ENCODE data around the gene RRAD. TPM values are rescaled to one million over a fixed set of nuclear protein-coding genes. Genes with fewer than 3 reads are reported as not detected.
A peak's percentile ranks its signal among the peaks of the same experiment; 100 is the strongest.

The RRAD gene
- total and polyA plus RNA-seq, 2 of the 4 experiments (the other 2 are of a cell fraction) = 1.3 to 2.1 TPM

- peak; percentile 81 for TF ChIP-seq MAZ (IDR thresholded peaks at IDR 0.05; ENCODE audit: borderline replicate concordance, low read depth, low read length)
- no peak for TF ChIP-seq POLR2A (IDR thresholded peaks at IDR 0.05; ENCODE audit: low read depth, low read length)
Measured at GRCh38 chr16:66926961-66927436, 1.7 kb upstream of the RRAD start (continued).

DNA sequence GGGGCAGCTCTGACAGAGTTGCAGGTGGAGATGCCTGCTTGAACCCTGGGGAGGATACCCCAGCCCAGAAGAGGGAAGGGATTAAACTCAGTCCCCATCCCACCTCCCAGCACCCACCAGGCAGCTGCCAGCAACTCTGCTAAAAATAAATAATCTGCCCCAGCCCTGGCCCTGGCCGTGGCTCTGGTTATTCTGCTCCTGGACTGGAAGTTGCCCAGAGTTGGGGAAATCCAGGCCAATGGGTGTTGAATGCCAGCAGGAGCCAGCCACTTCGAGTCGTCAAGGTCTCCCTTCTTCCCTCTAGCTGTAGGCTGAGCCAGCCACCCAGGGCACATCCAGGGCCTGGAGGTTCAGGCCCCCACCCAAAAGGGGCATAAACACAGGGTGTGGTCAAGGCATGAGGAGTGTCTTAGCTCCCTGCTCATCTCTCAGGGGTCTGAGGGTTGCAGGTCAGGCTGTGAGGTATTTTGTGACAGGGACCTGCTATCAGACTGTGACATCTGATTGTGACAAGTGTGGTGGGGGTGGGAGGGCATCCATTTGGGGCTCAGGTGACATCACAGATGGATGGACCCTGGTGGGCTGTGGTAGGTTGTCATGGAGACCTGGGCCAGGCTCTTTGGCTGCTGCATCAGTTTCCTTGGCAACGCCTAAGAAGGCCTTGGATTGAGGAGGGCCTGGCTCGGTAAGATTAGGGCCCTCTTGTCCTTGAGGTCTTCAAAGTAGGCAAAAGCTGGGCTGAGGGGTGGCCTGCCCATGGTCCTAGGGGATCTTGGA is 1.0 kb upstream of the RRAD start:
- Histone ChIP-seq H4K8ac (ENCODE audit: low read depth in 2 of 2, low read length in 2 of 2) (peak overlapping the region in 1 of 2 experiments; percentile 56; a peak in 2 of 4 replicates), H3K18ac (ENCODE audit: low read depth, low read length) (peak overlapping the region; percentile 26; the same call in 1 of the 2 replicates), H3K9me3 (ENCODE audit: control insufficient read depth, insufficient read depth, low read length) (no peaks in the 10 kb centered on the region), H2AK5ac (ENCODE audit: low read depth, low read length) (peak overlapping the region; percentile 63), H3K4me2 (ENCODE audit: low read depth, low read length) (no peak overlapping the region), H3K9me1 (ENCODE audit: insufficient read depth, low read length) (peaks cover 26% of the 10 kb centered on the region), H3K4me3 (ENCODE audit: insufficient read depth, low read depth, low read length) (no peak overlapping the region), H3K9ac (ENCODE audit: low read depth, low read length) (no peak overlapping the region), H2BK15ac (ENCODE audit: low read depth, low read length) (peak overlapping the region; percentile 15; the same call in 2 of the 3 replicates), H3K4me1 (ENCODE audit: control insufficient read depth, insufficient read depth, low read length) (peaks cover 27% of the 10 kb centered on the region), H3K79me1 (ENCODE audit: low read depth in 1 of 2, low read length in 2 of 2) (no peaks in the 10 kb centered on the region), H2BK5ac (ENCODE audit: low read depth, low read length, poor library complexity, severe bottlenecking) (peak overlapping the region; percentile 54), H3K27ac (ENCODE audit: insufficient read depth, low read length) (no peak overlapping the region), H4K91ac (ENCODE audit: insufficient read depth, low read depth, low read length) (no peak overlapping the region; the same call in 1 of the 2 replicates), H3K27me3 (ENCODE audit: control insufficient read depth, insufficient read depth, low read length) (peaks cover 6% of the 10 kb centered on the region; the same call in 1 of the 2 replicates), H4K5ac (ENCODE audit: low read depth, low read length) (peak overlapping the region; percentile 57; the same call in 1 of the 2 replicates), H3K4ac (ENCODE audit: low read depth, low read length) (peak overlapping the region; percentile 67), H4K20me1 (ENCODE audit: insufficient read depth, low read length) (0 out of 2 replicates have a peak, but pooled peaks cover 4% of the 10 kb centered on the region), H2BK20ac (ENCODE audit: low read depth, low read length) (peak overlapping the region; percentile 65; the same call in 1 of the 2 replicates), H3K36me3 (ENCODE audit: control insufficient read depth, insufficient read depth, low read length) (no peaks in the 10 kb centered on the region), H3K23ac (ENCODE audit: low read depth, low read length) (no peak overlapping the region; the same call in 1 of the 2 replicates), H2BK120ac (ENCODE audit: low read depth, low read length) (peak overlapping the region; percentile 46; the same call in 1 of the 2 replicates), H3K56ac (ENCODE audit: extremely low read depth, insufficient read depth, low read length) (no peak overlapping the region), H2AK9ac (replicated peaks; ENCODE audit: low read depth, low read length, poor library complexity) (peak overlapping the region; percentile 45), H3K14ac (replicated peaks; ENCODE audit: low read depth, low read length) (no peak overlapping the region; the same call in 1 of the 2 replicates), H2AFZ (replicated peaks; ENCODE audit: low read length, poor library complexity) (peak overlapping the region; percentile 65)
- intact Hi-C loops (cut with micrococcal nuclease) (no loop called here), in situ Hi-C loops (cut with MboI; ENCODE audit: low sequenced_read_pairs) (no loop called here), dilution Hi-C loops (cut with HindIII; ENCODE audit: low sequenced_read_pairs, unreplicated experiment) (no loop called here)
- BruUV-seq (replicated peaks) = no TSS peak
- CTCF ChIA-PET = interaction anchor here (1.1 to 1.4 kb wide), 2 partner anchors 31 to 96 kb away, joined by 3 to 4 read pairs; partner anchors contain the start of gene NAE1
- no peak for ATAC-seq (ENCODE audit: low read depth)
- POLR2A ChIA-PET (ENCODE audit: unreplicated experiment) = interaction anchor here (0.6 kb wide), 1 partner anchor 237 kb away, joined by 5 read pairs; no protein-coding TSS in a partner anchor
- 80% methylated on average over 3 of the region's 5 CpGs; no CpG with 5 or more reads in 1 of the 2 experiments for WGBS, 2 experiments (ENCODE audit: extremely low coverage in 2 of 2, insufficient read length in 1 of 2)
- TF ChIP-seq FOS (IDR thresholded peaks at IDR 0.05; ENCODE audit: low read depth, low read length) = no peak
- TF ChIP-seq MAFK (IDR thresholded peaks at IDR 0.05; ENCODE audit: low read depth, low read length) = no peak
- TF ChIP-seq MAZ (IDR thresholded peaks at IDR 0.05; ENCODE audit: borderline replicate concordance, low read depth, low read length) = no peak
- TF ChIP-seq RFX5 (IDR thresholded peaks at IDR 0.05; ENCODE audit: low read depth, low read length) = no peak
- TF ChIP-seq RCOR1 (IDR thresholded peaks at IDR 0.05; ENCODE audit: insufficient replicate concordance, low read length) = no peak
- no peak for TF ChIP-seq RAD21 (IDR thresholded peaks at IDR 0.05; ENCODE audit: low read length)
- no peak for TF ChIP-seq CEBPB (IDR thresholded peaks at IDR 0.05; ENCODE audit: low read depth, low read length)
- no peak for TF ChIP-seq SMC3 (IDR thresholded peaks at IDR 0.05; ENCODE audit: low read depth, low read length)
- no peak for DNase-seq

Measured in IMR-90 (cell line).